B cell (primary cell): Measurements from ENCODE around the gene DSTYK.

Source experiments
- EZH2 ChIP-seq: IDR thresholded peaks from 2 replicates; pipeline ENCODE4 v1.6.1; 2012; ENCODE audit warnings: borderline replicate concordance, low read depth, mild to moderate bottlenecking, moderate library complexity, low read length; ENCODE audit not compliant: insufficient read depth, poor library complexity, severe bottlenecking
- TF ChIP-seq, protein P1 (sequence below): fragments of 200-600 bp; IDR thresholded peaks from one replicate; pipeline ENCODE4 v1.8.0; 2022; ENCODE audit warnings: antibody characterized with exemption, mild to moderate bottlenecking

GRCh38 chr1:205121660-205122488 is 89.6 kb downstream of the DSTYK start, which contains the start of gene RBBP5:
- TF ChIP-seq, protein P1, sequence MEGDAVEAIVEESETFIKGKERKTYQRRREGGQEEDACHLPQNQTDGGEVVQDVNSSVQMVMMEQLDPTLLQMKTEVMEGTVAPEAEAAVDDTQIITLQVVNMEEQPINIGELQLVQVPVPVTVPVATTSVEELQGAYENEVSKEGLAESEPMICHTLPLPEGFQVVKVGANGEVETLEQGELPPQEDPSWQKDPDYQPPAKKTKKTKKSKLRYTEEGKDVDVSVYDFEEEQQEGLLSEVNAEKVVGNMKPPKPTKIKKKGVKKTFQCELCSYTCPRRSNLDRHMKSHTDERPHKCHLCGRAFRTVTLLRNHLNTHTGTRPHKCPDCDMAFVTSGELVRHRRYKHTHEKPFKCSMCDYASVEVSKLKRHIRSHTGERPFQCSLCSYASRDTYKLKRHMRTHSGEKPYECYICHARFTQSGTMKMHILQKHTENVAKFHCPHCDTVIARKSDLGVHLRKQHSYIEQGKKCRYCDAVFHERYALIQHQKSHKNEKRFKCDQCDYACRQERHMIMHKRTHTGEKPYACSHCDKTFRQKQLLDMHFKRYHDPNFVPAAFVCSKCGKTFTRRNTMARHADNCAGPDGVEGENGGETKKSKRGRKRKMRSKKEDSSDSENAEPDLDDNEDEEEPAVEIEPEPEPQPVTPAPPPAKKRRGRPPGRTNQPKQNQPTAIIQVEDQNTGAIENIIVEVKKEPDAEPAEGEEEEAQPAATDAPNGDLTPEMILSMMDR = peak; percentile 73
- no peak for TF ChIP-seq EZH2
